GM19467 (cell line): ENCODE measurements around the gene TLN1.

Experiments
- ATAC-seq: cut with Tn5 transposase; IDR thresholded peaks from one replicate; pipeline ENCODE4 v1.9.1; 2021; ENCODE audit warnings: mild to moderate bottlenecking, moderate library complexity; ENCODE audit not compliant: unreplicated experiment

TLN1 gene

GRCh38 chr9:35731415-35732184 lies 395 bp downstream of the TLN1 start:
- no peak for ATAC-seq

- no peak for ATAC-seq
Observed at GRCh38 chr9:35730486-35730854, 1.5 kb downstream of the TLN1 start.

- ATAC-seq: no peak
Observed at GRCh38 chr9:35729700-35730485, 2.1 kb downstream of the TLN1 start.

- no peak for ATAC-seq
Observed at GRCh38 chr9:35729101-35729500, 2.9 kb downstream of the TLN1 start.

- ATAC-seq: no peak
Observed at GRCh38 chr9:35728041-35728971, 3.7 kb downstream of the TLN1 start.

- ATAC-seq: no peak
Observed at GRCh38 chr9:35727676-35728040, 4.3 kb downstream of the TLN1 start.

- no peak for ATAC-seq
Observed at GRCh38 chr9:35726931-35727330, 5.1 kb downstream of the TLN1 start.

GRCh38 chr9:35725362-35725761 lies 6.6 kb downstream of the TLN1 start:
- ATAC-seq: no peak

GRCh38 chr9:35723908-35724307 lies 8.1 kb downstream of the TLN1 start:
- no peak for ATAC-seq

- no peak for ATAC-seq
Observed at GRCh38 chr9:35723426-35723825, 8.6 kb downstream of the TLN1 start.

GRCh38 chr9:35719546-35719945 lies 12.4 kb downstream of the TLN1 start:
- no peak for ATAC-seq

GRCh38 chr9:35718721-35719511 lies 13.1 kb downstream of the TLN1 start:
- no peak for ATAC-seq

GRCh38 chr9:35717132-35717870 lies 14.7 kb downstream of the TLN1 start:
- ATAC-seq: no peak

GRCh38 chr9:35716230-35716629 lies 15.8 kb downstream of the TLN1 start:
- ATAC-seq: no peak

- no peak for ATAC-seq
Observed at GRCh38 chr9:35714579-35715252, 17.3 kb downstream of the TLN1 start.

GRCh38 chr9:35714123-35714522 lies 17.9 kb downstream of the TLN1 start:
- no peak for ATAC-seq

- ATAC-seq: no peak
Observed at GRCh38 chr9:35713578-35713977, 18.4 kb downstream of the TLN1 start.

- ATAC-seq: no peak
Observed at GRCh38 chr9:35712762-35713400, 19.1 kb downstream of the TLN1 start.
